AG04449 (cell line): ENCODE data around the gene BPTF.

Source experiments
- CTCF ChIA-PET: fragments of 350-600 bp; formaldehyde crosslinking; extraction: SDS; loops from one replicate; lab custom pipeline; 2021; ENCODE audit warnings: antibody characterized with exemption; lab: Yijun Ruan, JAX
- POLR2A ChIA-PET: fragments of 400-600, 350-600 bp; formaldehyde crosslinking; extraction: SDS; loops from one replicate; lab custom pipeline; 2020; ENCODE audit warnings: antibody characterized with exemption, inconsistent platforms; lab: Yijun Ruan, JAX
- DNase-seq: peaks from one replicate; pipeline ENCODE4 v3.0.0-alpha.2; 2010; ENCODE audit warnings: low read depth, low spot score
- H3K4me3 ChIP-seq: 2 replicates; pipeline ENCODE4 v1.5.1; 2011; ENCODE audit warnings: low read depth, mild to moderate bottlenecking, control low read depth, low read length
- TF ChIP-seq, protein P1 (sequence below): IDR thresholded peaks from one replicate; pipeline ENCODE4 v1.5.1; 2011; ENCODE audit warnings: mild to moderate bottlenecking, moderate library complexity, low read length, control low read depth, inconsistent platforms; ENCODE audit not compliant: insufficient read depth; ENCODE audit errors: missing control alignments

BPTF gene

DNA sequence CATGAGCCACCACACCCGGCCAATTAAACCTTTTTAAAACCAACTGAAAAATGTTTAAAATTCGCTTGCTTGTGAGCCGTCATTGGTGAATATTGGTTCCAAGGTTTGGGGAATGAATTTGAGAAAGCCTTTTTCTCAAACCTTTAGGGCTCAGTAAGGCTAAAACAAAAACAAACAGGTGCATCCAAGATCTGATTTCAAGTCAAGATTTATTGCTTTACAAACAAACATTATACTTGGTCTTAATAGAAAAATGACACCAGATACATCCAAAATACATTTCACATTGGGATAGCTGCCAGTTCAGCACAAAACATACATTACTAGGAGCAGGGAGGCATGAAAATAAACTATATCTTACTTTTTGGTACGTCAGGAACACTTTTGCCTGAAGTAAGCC, 165.6 kb downstream of the BPTF start:
- ChIA-PET POLR2A (no interaction called here), CTCF (no interaction called here)
- no peak overlapping the region for H3K4me3 ChIP-seq
- TF ChIP-seq, protein P1, sequence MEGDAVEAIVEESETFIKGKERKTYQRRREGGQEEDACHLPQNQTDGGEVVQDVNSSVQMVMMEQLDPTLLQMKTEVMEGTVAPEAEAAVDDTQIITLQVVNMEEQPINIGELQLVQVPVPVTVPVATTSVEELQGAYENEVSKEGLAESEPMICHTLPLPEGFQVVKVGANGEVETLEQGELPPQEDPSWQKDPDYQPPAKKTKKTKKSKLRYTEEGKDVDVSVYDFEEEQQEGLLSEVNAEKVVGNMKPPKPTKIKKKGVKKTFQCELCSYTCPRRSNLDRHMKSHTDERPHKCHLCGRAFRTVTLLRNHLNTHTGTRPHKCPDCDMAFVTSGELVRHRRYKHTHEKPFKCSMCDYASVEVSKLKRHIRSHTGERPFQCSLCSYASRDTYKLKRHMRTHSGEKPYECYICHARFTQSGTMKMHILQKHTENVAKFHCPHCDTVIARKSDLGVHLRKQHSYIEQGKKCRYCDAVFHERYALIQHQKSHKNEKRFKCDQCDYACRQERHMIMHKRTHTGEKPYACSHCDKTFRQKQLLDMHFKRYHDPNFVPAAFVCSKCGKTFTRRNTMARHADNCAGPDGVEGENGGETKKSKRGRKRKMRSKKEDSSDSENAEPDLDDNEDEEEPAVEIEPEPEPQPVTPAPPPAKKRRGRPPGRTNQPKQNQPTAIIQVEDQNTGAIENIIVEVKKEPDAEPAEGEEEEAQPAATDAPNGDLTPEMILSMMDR: no peak
- DNase-seq: no peak

GRCh38 chr17:67992548-67993152, 167.3 kb downstream of the BPTF start:
- TF ChIP-seq, protein P1: no peak
- POLR2A ChIA-PET: interaction anchor here (0.6 to 1.1 kb wide), 2 partner anchors 9 to 27 kb away, joined by 3 to 8 read pairs; no protein-coding TSS in a partner anchor
- CTCF ChIA-PET: interaction anchor here (0.8 kb wide), 1 partner anchor 10 kb away, joined by 3 read pairs; no protein-coding TSS in a partner anchor
- DNase-seq: no peak
- H3K4me3 ChIP-seq: peak overlapping the region; percentile 72

DNA sequence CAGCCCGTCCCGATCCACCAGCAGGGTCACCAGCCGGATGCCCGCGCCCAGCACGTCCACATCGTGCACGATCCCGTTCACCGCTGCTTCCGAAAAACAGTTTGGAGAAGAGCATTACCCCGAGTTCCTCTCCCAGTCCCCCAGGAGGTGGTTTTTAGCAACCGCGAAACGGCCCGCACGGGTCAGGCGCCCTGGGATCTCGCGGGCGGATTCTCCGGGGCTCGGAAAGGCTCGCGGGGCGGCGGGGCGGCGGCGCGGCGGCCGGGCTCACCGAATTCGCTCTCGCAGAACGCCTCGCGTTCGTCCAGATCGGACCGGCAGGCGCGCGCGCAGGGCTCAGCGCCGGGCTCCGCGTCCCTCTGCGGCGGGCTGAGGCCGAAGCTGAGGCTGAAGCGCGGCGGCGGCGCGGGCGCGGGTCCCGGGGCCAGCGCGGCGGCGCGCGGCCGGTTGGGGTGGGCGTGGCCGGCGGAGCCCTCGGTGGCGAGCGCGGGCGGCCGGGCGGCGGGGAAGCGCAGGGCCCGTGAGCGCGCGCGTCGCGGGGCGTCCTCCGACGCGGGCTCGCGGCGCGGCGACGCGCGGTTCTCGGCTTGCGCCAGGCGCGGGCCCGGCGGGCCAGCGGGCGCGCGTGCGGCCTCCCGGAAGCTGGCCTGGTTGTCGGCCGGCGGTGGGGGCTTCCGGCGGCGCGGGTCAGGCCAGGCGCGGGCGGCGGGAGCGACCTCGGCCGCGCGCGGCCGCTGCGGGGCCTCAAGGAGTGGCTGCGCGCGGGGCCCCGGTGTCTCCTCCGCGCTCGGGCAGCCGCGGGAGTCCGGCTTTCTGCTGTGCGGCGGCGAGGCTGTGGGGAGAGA, 168.1 kb downstream of the BPTF start:
- POLR2A ChIA-PET: interaction anchor here (0.6 to 1.6 kb wide), 4 partner anchors 10 to 463 kb away, joined by 3 to 8 read pairs (median 4); no protein-coding TSS in a partner anchor
- TF ChIP-seq, protein P1: peak; percentile 2
- no peak for DNase-seq
- H3K4me3 ChIP-seq: peak overlapping the region; percentile 75
- CTCF ChIA-PET: interaction anchor here (0.8 to 2.0 kb wide), 5 partner anchors 8 to 474 kb away, joined by 3 to 10 read pairs (median 3); no protein-coding TSS in a partner anchor

GRCh38 chr17:67993998-67994361, 168.7 kb downstream of the BPTF start:
- CTCF ChIA-PET: interaction anchor here (0.7 to 2.0 kb wide), 7 partner anchors 8 to 473 kb away, joined by 3 to 10 read pairs (median 3); no protein-coding TSS in a partner anchor
- DNase-seq: no peak
- TF ChIP-seq, protein P1: no peak
- POLR2A ChIA-PET: interaction anchor here (0.8 to 1.6 kb wide), 2 partner anchors 26 to 462 kb away, joined by 3 to 5 read pairs; no protein-coding TSS in a partner anchor
- peak overlapping the region; percentile 75 for H3K4me3 ChIP-seq

DNA sequence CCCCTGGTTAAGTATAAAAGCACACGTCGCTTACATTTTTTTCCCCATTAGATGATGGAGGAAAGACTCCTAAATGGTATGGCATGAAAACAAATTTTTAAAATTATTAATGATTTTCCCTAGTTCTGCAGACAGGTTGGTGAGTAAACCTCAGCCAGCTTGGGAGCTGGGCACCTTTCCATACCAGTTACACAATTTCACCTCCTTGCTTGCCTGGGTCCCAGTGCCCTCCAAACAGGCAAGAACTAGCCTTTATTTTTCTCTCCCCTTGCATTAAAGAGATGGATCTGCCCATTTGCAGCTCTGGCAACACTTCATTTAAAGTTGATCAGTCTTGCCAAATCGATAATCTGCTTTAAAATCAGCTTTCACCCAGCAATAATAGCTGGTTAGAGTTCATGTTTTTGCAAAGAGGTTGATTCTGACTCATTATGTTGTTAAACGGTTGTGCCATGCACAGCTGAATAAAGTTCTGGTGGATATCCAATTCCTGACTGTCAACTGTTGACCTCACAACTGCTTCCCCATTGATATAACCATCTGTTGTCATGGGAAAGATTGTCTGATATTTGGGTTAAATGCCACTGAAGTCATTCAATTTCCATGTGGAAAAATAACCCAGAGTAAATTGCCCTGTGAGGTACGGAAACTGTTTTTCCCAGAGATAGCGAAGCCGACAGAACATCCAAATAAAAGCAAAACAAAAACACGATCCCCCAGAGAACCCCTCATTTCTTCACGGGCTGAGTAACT, 169.7 kb downstream of the BPTF start:
- DNase-seq: peak; percentile 42
- TF ChIP-seq, protein P1: no peak
- POLR2A ChIA-PET: interaction anchor here (0.6 to 1.6 kb wide), 2 partner anchors 25 to 94 kb away, joined by 4 to 5 read pairs; no protein-coding TSS in a partner anchor
- CTCF ChIA-PET: interaction anchor here (0.7 to 2.0 kb wide), 7 partner anchors 8 to 472 kb away, joined by 3 to 10 read pairs (median 3); no protein-coding TSS in a partner anchor
- H3K4me3 ChIP-seq: peak overlapping the region; percentile 75
